HG03139 (cell line): ENCODE measurements around the gene BAZ1B.
"Not testable (repeated sequence)": the region's sequence is repeated elsewhere in the genome, so short reads cannot be mapped to it uniquely, and the experiment has no call there.

Experiments
- ATAC-seq: cut with Tn5 transposase; IDR thresholded peaks from one replicate; pipeline ENCODE4 v1.9.1; 2021; ENCODE audit not compliant: unreplicated experiment

Gene BAZ1B

GRCh38 chr7:73429622-73430505 lies 92.2 kb downstream of the BAZ1B start:
- no peak for ATAC-seq

- ATAC-seq: no peak
Measured at GRCh38 chr7:73429215-73429614, 92.9 kb downstream of the BAZ1B start.

DNA sequence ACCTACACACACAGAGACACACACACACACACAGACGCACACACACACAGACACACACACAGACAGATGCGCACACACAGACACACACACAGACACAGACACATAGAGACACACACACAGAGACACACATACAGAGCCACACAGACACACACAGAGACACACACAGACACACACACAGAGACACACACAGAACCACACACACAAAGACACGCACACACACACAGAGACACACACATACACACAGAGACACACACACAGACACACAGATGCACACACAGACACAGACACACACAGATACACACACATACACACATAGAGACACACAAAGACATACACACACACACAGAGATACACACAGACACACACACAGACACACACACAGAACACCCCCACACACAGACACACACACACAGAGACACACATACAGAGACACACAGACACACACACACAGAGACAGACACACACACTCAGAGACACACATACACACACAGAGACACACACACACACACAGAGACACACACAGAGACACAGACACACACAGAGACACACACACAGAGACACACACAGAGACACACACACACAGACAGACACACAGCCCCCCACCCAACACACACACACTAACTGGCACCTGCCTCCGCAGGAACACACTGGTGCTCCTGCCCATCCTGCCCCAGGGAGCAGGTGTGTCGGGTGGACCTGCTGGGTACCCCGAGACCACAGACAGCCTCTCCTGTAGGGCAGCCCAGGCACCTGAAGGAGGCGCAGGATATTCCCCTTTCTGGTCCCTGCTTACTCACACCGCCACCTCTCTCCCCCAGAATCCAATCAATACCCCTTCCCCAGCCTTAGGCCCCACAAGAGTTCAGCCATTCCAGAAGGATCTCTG lies 93.9 kb downstream of the BAZ1B start:
- no peak for ATAC-seq

- no peak for ATAC-seq
Measured at GRCh38 chr7:73426016-73426415, 96.1 kb downstream of the BAZ1B start.

GRCh38 chr7:73425356-73425983 lies 96.6 kb downstream of the BAZ1B start:
- no peak for ATAC-seq

GRCh38 chr7:73424489-73424885 lies 97.6 kb downstream of the BAZ1B start:
- ATAC-seq: no peak

GRCh38 chr7:73423519-73424488 lies 98.3 kb downstream of the BAZ1B start:
- ATAC-seq: no peak

- not testable (repeated sequence) for ATAC-seq
Measured at GRCh38 chr7:73420610-73421009, 101.5 kb downstream of the BAZ1B start.

DNA sequence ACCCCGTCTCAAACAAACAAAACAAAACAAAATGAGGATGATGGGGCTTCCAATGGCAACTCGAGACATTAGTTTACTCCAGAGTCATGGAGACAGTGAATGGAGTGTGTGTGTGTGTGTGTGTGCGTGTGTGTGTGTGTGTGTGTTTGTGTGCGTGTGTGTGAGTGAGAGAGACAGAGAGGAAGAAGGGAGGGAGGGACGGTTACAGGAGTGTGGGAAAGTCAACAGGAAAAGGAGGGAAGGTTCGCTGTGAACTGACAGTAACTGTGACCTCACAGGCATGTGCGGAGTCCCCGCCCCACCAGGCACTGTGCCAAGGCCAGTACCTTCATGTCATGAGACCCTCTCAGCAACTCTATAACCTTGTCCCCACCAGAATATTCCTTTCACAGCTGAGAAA lies 102.1 kb downstream of the BAZ1B start:
- not testable (repeated sequence) for ATAC-seq

GRCh38 chr7:73418113-73418703 lies 103.9 kb downstream of the BAZ1B start:
- ATAC-seq: no peak

DNA sequence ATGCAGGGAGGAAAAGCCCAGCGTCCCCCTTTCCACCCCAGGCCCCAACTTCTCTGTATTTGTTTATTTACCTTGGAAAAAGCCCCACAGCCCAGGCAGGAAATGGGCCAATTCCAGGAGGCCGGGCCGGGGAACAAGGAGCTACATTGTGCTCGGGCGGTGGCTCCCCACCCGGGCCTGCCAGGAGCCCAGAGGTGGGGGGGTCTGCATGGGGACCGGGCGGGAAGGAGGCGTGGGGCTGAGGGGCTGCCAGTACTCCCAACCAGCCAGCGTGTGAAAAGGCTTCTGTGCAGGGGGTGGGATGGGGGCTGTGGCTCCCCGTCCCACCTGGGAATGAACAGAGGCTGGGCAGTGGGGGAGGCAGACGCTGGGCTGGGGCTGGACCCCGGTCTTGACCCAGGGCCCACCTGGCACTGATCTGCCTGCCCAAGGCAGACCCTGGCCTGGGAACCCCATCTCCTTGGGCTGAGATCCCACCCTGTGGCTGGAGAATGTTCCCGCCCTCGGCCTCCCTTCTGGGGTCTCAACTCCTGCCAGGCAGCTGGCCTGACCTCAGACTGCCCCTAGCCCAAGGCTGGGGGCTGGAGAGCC lies 111.5 kb downstream of the BAZ1B start:
- ATAC-seq: not testable (repeated sequence)

DNA sequence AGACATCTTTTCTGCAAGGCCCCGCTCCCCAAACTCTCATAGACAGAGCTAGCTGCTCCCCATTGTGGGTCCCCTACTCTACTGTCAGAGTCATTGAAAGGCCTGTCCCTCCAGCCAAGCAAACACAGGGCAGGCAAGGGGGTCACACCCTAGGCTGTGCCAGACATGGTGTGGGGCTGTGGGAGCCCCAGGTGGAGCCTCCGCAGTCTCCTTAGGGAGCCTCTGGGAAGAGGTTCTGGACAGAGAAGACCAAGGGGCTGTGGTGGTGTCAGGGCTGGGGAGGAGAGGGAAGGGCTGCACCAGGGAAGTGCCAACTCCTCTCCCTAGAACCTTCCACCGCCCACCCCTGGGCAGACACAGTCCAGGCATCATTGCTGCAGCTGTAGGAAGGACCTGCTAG lies 117.2 kb downstream of the BAZ1B start:
- ATAC-seq: not testable (repeated sequence)

DNA sequence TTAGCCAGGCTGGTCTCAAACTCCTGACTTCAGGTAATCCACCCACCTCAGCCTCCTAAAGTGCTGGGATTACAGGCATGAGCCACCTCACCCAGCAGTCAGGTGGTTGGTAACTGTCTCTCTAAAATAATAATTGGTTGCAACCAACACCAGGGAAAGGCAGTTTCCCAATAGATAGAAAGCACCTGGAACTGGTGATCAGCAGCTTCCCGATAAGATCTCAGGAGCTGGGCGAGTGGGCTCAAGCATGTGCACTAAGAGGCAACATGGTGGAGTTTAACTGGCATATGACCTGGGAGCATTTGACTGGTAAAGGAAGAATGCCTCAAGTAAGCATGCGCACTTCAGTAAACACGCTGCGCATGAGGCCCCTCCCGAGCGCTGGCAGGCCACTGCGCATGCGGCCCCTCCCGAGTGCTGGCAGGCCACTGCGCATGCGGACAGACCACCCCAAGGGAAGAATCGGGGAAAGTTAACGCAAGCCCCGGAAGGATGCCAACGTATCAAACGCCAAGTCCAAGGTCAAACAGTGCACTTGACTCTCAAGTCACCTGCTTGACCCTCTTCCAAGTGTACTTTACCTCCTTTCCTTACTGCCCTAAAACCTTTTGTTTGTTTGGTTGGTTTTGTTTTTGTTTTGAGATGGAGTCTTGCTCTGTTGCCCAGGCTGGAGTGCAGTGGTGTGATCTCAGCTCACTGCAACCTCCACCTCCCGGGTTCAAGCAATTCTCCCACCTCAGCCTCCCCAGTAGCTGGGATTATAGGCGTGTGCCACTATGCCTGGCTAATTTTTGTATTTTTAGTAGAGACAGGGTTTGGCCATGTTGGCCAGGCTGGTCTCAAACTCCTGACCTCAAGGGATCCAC lies 122.7 kb downstream of the BAZ1B start:
- ATAC-seq: not testable (repeated sequence)

GRCh38 chr7:73397521-73398281 lies 124.4 kb downstream of the BAZ1B start:
- ATAC-seq: no peak

GRCh38 chr7:73395538-73396503 lies 126.3 kb downstream of the BAZ1B start:
- ATAC-seq: no peak

DNA sequence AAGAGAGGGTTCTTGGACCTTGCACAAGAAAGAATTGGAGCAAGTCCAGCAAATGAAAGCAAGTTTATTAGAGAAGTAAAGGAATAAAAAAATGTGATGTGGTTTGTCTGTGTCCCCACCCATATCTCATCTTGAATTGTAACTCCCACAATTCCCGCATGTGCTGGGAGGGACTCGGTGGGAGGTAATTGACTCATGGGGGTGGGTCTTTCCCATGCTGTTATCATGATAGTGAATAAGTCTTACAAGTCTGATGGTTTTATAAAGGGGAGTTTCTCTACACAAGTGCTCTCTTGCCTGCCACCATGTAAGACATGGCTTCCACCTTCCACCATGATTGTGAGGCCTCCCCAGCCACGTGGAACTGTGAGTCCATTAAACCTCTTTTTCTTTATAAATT lies 127.7 kb downstream of the BAZ1B start:
- ATAC-seq: no peak

DNA sequence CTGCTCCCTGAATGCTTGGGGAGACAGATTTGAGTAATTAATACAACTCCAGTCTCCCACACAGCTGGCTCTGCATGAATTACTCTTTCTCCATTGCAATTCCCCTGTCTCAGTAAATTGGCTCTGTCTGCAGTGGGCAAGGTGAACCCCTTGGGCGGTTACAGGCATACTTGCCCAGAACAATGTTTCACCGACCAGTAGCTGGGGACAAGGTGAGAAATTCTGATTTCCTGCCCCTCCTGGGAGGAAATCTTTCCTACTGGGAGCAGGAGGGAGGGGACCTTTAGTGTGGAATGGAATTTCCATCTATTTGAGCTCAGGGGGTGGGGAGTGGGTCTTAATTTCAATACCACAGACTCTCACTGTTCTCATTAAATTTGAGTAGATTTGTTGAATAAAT lies 130.7 kb downstream of the BAZ1B start:
- ATAC-seq: no peak
